GM18951 (cell line): ENCODE results near the gene LYPD6B.

Experiments used
- POLR2A ChIP-seq: IDR thresholded peaks from 4 replicates; pipeline ENCODE4 v1.6.1; 2011; ENCODE audit warnings: mild to moderate bottlenecking; ENCODE audit not compliant: insufficient read length, insufficient read depth; ENCODE audit errors: extremely low read depth
- in situ Hi-C: fragments of 300-500 bp; cut with MboI; formaldehyde crosslinking; loops from one replicate; pipeline ENCODE4 v1.12.0; 2022; ENCODE audit warnings: low sequenced_read_pairs, mixed read lengths, inconsistent platforms; ENCODE audit not compliant: unreplicated experiment

LYPD6B gene

DNA sequence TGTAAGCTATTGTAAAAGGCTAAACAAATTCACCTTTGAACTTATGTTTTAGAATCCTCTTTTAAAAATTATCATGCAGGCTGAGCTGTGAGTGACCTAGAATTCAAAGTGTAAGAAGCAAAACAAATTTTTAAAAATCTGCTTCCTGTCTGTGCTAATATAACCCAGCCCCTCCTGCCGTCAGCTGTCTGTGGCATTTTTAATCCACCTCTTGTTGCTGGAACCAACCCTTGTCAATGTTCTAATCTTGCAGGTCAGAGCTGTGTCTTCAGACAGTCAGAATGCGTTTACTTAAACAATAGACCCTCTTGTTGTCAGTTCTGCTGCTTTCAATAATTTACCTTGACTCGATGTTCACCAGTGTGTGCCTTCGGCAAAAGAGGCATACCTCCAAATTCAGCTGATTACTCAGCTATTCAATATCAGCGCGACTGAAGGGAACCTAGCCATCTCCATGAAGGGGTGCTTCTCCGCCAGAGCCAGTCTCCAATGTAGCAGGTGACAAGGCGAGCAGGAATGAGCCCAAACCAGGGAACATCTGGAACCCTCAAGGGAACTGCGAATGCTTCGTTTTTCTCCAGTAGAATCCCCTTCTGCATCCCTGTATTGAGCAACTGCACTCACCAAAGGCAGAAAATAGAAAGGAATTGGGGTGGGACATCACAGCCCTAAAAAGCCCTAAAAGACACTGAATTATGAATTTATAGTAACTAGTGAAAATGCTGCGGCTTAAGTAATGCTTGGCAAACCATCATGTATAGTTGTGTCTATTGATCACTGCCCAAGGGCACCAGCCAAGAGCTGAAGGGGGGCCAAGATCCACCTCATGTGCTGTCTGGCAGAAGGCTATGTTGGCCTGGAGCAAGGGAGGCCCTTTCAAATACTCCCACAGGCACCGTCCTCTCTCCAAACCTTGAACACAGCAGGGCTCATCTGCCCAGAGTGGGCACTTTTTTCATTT, 62.5 kb downstream of the LYPD6B start:
- TF ChIP-seq POLR2A = no peak
- in situ Hi-C loops = no loop called here

- TF ChIP-seq POLR2A = no peak
- in situ Hi-C loops = no loop called here
Observed at GRCh38 chr2:149101818-149102217, 63.3 kb downstream of the LYPD6B start.

DNA sequence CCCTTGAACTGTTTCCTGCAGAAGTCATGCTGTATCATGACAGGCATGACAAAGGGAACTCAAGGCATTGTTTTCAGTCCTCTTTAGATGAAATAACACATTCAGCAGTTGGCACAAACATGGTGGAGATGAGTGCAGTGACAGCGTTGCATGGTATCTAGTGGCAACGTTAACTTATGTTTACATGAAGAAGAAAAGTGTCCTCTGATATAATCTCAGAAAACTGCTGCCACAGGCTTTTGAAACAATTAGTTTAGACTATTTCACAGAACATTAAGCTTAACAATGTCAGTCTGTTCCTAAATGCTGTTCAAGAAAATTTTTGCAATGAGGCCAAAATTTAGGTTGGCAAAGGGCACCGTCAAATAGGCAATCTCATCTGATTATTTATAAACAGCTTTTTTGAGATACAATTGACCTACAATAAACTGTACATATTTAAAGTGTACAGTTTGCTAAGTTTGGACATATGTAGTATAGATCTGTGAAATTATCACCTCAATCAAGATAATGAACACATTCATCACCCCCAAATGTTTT, 64.7 kb downstream of the LYPD6B start:
- TF ChIP-seq POLR2A = no peak
- in situ Hi-C loops = no loop called here

DNA sequence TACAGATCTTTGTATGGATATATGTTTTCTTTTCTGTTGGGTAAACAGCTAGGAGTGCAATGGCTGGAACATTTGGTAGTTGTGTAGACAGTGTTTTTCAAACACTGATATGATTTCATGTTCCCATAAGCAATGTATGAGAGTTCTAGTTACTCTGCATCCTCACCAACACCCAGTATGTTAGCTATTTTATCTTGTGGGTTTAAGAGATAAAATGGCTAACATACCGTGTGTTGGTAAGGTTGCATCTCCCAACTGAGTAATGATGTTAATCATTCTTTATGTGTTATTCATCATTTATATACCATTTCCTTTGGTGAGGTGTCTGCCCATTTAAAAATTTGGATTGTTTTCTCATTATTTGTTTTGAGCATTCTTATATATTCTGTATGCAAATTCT, 65.7 kb downstream of the LYPD6B start:
- TF ChIP-seq POLR2A = no peak
- in situ Hi-C loops = no loop called here

GRCh38 chr2:149112068-149112467, 73.6 kb downstream of the LYPD6B start:
- in situ Hi-C loops = no loop called here
- no peak for TF ChIP-seq POLR2A

DNA sequence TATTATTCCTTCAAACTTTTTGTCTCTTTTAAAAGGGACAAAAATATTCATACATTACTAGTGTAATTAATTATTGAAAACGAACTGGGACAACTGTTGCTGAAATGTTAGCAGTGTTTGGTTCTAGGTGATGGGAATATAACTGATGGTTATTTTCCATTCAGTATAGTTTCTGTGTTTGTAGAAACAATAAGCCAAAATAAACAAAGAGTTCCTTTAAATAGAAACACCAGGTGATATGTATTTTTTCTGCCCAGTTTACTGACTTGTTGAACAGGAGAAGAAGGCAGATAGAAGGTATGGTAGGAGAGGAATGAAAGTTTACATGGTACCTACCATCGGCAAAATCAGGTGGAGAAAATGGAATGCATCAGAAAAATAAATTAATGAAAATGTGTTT, 74.2 kb downstream of the LYPD6B start:
- TF ChIP-seq POLR2A = no peak
- in situ Hi-C loops = no loop called here

DNA sequence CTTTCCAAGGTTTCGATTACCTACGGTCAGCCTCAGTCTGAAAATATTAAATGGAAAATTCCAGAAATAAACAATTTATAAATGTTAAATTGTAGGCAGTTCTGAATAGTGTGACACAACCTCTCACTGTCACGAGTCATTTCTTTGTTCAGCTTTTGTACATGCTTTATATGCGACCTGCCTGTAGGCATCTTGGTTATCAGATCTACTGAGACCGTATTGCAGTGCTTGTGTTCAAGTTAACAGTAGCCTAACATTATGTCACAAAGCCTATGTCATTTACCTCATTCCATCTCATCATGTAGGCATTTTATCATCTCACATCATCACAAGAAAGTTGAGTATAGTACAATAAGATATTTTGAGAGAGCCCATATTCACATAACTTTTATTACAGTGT, 77.3 kb downstream of the LYPD6B start:
- TF ChIP-seq POLR2A = no peak
- in situ Hi-C loops = no loop called here

GRCh38 chr2:149119368-149119767, 80.9 kb downstream of the LYPD6B start:
- in situ Hi-C loops = no loop called here
- TF ChIP-seq POLR2A = no peak

GRCh38 chr2:149122516-149122915, 84.0 kb downstream of the LYPD6B start:
- in situ Hi-C loops = no loop called here
- no peak for TF ChIP-seq POLR2A

DNA sequence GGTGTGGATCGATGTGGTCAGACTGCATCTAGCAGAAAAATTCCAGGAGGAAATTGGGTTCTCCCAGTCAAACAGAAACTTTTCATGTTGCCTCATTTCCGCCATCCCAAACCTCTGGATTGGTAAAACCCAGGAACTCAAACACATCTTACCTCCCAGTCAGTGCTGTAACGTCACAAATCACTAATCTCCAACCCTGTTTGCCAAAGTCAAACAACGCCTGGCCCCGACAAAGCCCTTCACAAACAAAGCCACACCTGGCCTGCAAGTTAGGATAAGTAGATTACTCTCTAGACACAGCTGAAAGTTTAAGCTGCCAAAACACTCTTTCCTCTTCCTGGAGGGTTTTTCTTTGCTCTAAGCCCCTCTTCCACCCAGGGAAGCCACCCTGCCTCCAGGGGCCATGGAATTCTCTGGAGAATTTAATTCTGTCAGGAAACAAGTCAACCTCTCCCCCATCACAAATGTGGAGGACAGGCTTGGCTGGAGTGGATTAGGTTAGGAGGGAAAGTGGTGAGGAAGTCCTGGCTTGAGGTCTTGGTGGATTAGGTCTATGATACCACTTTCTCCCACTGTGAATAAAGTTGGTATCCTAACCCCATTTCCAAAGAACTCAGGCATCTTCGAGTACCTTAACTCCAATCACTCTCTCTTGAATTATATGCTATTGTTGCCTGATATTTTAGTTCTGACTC, 86.7 kb downstream of the LYPD6B start:
- TF ChIP-seq POLR2A = no peak
- in situ Hi-C loops = no loop called here

DNA sequence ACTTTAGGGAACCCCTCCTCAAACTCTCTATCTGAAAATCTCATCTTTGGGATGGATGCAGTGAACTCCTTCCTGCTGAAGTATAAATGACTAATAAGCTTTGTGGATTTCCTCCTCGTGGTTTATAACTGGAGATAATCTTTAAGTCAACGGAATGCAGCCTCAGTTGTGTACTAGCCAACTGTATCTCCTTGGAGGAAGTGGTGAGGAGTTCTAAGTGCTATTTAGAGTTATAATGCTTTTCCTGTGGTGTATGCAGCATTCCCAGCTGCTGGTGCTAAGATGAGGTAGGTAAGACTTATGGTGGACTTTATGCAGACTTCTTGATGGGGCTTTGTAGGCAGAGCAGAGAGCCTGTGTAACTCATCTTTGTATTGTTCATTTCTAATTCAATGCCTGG, 90.9 kb downstream of the LYPD6B start:
- no peak for TF ChIP-seq POLR2A
- in situ Hi-C loops = no loop called here

GRCh38 chr2:149132339-149132738, 93.8 kb downstream of the LYPD6B start:
- in situ Hi-C loops = no loop called here
- no peak for TF ChIP-seq POLR2A

GRCh38 chr2:149132901-149133300, 94.4 kb downstream of the LYPD6B start:
- in situ Hi-C loops = no loop called here
- no peak for TF ChIP-seq POLR2A
